Coronary artery (tissue), 2 donors: ENCODE measurements around the gene OPA3.

Source experiments
- DNase-seq: peaks from one replicate; pipeline ENCODE4 v3.0.0-alpha.2; 2017; ENCODE audit warnings: low spot score
- H3K27ac ChIP-seq, 2 donors: fragments of 200-600 bp; sonication (generic); one replicate each; pipeline ENCODE4 v1.5.1; 2016 to 2019
- H3K4me3 ChIP-seq: fragments of 200-600 bp; sonication (generic); 2 replicates; pipeline ENCODE4 v1.5.1; 2016; ENCODE audit warnings: mild to moderate bottlenecking, moderate library complexity
- CTCF ChIP-seq: fragments of 200-600 bp; sonication (generic); IDR thresholded peaks from one replicate; pipeline ENCODE4 v1.5.1; 2019; ENCODE audit warnings: antibody characterized with exemption

Gene OPA3

GRCh38 chr19:45527731-45528130, 56.9 kb downstream of the OPA3 start:
- Histone ChIP-seq H3K27ac (no peak overlapping the region), H3K4me3 (no peak overlapping the region)
- no peak for TF ChIP-seq CTCF
- DNase-seq, result no peak

- no peak for TF ChIP-seq CTCF
- Histone ChIP-seq H3K27ac (no peak overlapping the region), H3K4me3 (no peak overlapping the region)
- DNase-seq, result no peak
These were observed 57.6 kb downstream of the OPA3 start for GRCh38 chr19:45526971-45527370.

- TF ChIP-seq CTCF, result no peak
- DNase-seq, result no peak
These were observed 58.5 kb downstream of the OPA3 start for GRCh38 chr19:45526143-45526542.

GRCh38 chr19:45524575-45525129, 60.0 kb downstream of the OPA3 start:
- Histone ChIP-seq H3K27ac (peak overlapping the region in 1 of 2 donors; percentile 29), H3K4me3 (no peak overlapping the region)
- no peak for TF ChIP-seq CTCF
- no peak for DNase-seq

More at GRCh38 chr19:45526143-45526542, 58.5 kb downstream of the OPA3 start:
- Histone ChIP-seq H3K4me3 (no peak overlapping the region), H3K27ac (no peak overlapping the region)

- peak; percentile 86 for TF ChIP-seq CTCF
- H3K27ac ChIP-seq, result peak overlapping the region in 1 of 2 donors; percentile 49
These were observed 60.9 kb downstream of the OPA3 start for GRCh38 chr19:45523642-45524256.

GRCh38 chr19:45522010-45522941, 62.3 kb downstream of the OPA3 start:
- no peak overlapping the region for H3K27ac ChIP-seq
- no peak for TF ChIP-seq CTCF
- H3K4me3 ChIP-seq, result no peak overlapping the region
- no peak for DNase-seq

More at GRCh38 chr19:45523642-45524256, 60.9 kb downstream of the OPA3 start:
- DNase-seq, result peak; percentile 88
- H3K4me3 ChIP-seq, result no peak overlapping the region
